BLaER1 treated with 17β-estradiol and CSF1 and Interleukin-3, amounts not matched to agents 10 nM and 100 nM (cell line): ENCODE measurements around the gene ZNF697.
A peak's percentile ranks its signal among the peaks of the same experiment; 100 is the strongest.
"Not testable (repeated sequence)": the region's sequence is repeated elsewhere in the genome, so short reads cannot be mapped to it uniquely, and the experiment has no call there.

Source experiments
- H3K27ac ChIP-seq, 11 experiments: shearing (Covaris generic); formaldehyde crosslinking; 2 replicates each; pipeline ENCODE4 v1.8.1; 2022
- H3K27me3 ChIP-seq, 11 experiments: shearing (Covaris generic); formaldehyde crosslinking; 2 replicates each; pipeline ENCODE4 v1.8.1; 2022
- H3K36me3 ChIP-seq, 11 experiments: shearing (Covaris generic); formaldehyde crosslinking; 2 replicates each; pipeline ENCODE4 v1.8.1; 2022
- H3K4me1 ChIP-seq, 10 experiments: shearing (Covaris generic); formaldehyde crosslinking; 2 replicates each; pipeline ENCODE4 v1.8.1; 2022
- H3K4me2 ChIP-seq, 11 experiments: shearing (Covaris generic); formaldehyde crosslinking; 2 replicates each; pipeline ENCODE4 v1.8.1; 2022
- H3K4me3 ChIP-seq, 10 experiments: shearing (Covaris generic); formaldehyde crosslinking; 2 replicates each; pipeline ENCODE4 v1.8.1; 2022
- H3K9ac ChIP-seq, 11 experiments: shearing (Covaris generic); formaldehyde crosslinking; 2 replicates each; pipeline ENCODE4 v1.8.1; 2022
- H3K9me3 ChIP-seq, 11 experiments: shearing (Covaris generic); formaldehyde crosslinking; replicated peaks in 1 of 11; 2 replicates each; pipeline ENCODE4 v1.8.1; 2022
- H4K20me1 ChIP-seq, 11 experiments: shearing (Covaris generic); formaldehyde crosslinking; 2 replicates each; pipeline ENCODE4 v1.8.1; 2022
- Cebpa-rat ChIP-seq, 11 experiments: shearing (Covaris generic); IDR thresholded peaks; 2 replicates each; pipeline ENCODE4 v1.8.1; 2022

ZNF697 gene

DNA sequence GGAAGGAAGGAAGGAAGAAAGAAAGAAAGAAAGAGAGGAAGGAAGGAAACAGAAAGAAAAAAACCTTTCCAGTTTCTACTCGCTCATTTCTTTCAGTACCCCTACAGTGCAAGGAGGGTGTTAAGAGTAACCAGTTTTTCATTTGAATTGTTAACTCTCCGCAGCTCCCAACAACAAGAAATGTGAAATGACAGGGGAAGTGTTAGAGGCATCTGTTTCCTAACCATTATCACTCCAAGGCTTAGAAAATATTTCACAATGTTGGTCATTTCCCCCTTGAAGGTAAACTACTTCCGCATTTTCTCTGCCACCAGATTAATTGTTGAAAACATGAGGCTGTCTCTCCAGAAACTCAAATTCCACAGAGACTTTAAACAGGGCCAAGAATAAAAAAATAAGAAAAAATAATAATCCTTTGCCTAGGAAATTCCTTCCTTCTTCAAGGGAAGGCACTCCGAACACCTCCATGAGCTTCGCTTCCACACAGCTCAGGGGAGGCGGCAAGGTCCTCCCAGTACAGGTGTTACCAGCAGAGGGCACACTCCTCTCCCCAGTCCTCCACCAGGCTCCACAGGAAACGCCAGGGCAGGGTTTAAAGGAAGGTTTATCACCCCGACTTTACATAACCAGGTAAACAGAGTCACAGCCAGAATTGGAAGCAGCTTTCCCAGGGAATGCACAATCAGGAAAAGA, 78.0 kb downstream of the ZNF697 start:
- H3K36me3 ChIP-seq, H3K4me3 ChIP-seq, H3K9me3 ChIP-seq, H4K20me1 ChIP-seq, H3K27me3 ChIP-seq: not testable (repeated sequence)
- Histone ChIP-seq H3K4me1 (peaks cover 0 to 49% (median 30%) of the 10 kb centered on the region in 10 experiments; a peak in 16 of 20 replicates), H3K4me2 (peak overlapping the region in 8 of 11 experiments; percentile 41 to 76 (median 64); a peak in 14 of 22 replicates), H3K9ac (peak overlapping the region in 3 of 11 experiments; percentile 22 to 31 (median 28); a peak in 2 of 22 replicates), H3K27ac (peak overlapping the region in 7 of 11 experiments; percentile 26 to 64 (median 53); a peak in 12 of 22 replicates)
- peak in 1 of 11 experiments; percentile 25; a peak in 1 of 22 replicates for TF ChIP-seq Cebpa-rat (IDR thresholded peaks at IDR 0.05)
